Liver (tissue), 9 donors: ENCODE data around the gene ANKAR. TPM values are rescaled to one million over a fixed set of nuclear protein-coding genes. Genes with fewer than 3 reads are reported as not detected.

Source experiments
- DNase-seq: peaks from one replicate; pipeline ENCODE4 v3.0.0-alpha.2; 2017; ENCODE audit warnings: low spot score
- H3K27ac ChIP-seq, 2 donors: one replicate each; pipeline ENCODE4 v1.7.0; 2013; ENCODE audit warnings: inconsistent platforms in 2 of 2, low read length in 2 of 2, control low read depth in 1 of 2, low read depth in 1 of 2, mild to moderate bottlenecking in 1 of 2
- H3K27me3 ChIP-seq, 4 donors: one replicate each; pipeline versions ENCODE4 v1.6.1 to v1.7.0; 2013; ENCODE audit warnings: low read length in 3 of 4, inconsistent platforms in 1 of 4, mild to moderate bottlenecking in 1 of 4, moderate library complexity in 1 of 4; ENCODE audit not compliant: control insufficient read depth in 4 of 4, insufficient read depth in 4 of 4
- H3K36me3 ChIP-seq, 4 donors: one replicate each; pipeline versions ENCODE4 v1.6.1 to v1.7.0; 2013; ENCODE audit warnings: low read length in 3 of 4, mild to moderate bottlenecking in 3 of 4, low read depth in 1 of 4, moderate library complexity in 1 of 4; ENCODE audit not compliant: control insufficient read depth in 4 of 4, insufficient read depth in 3 of 4
- H3K4me1 ChIP-seq, 4 donors: one replicate each; pipeline versions ENCODE4 v1.6.1 to v1.7.0; 2013; ENCODE audit warnings: low read length in 3 of 4, mild to moderate bottlenecking in 3 of 4, moderate library complexity in 1 of 4; ENCODE audit not compliant: control insufficient read depth in 4 of 4, insufficient read depth in 4 of 4
- H3K4me3 ChIP-seq, 3 donors: one replicate each; pipeline versions ENCODE4 v1.6.1 to v1.7.0; 2013; ENCODE audit warnings: low read length in 3 of 3, control low read depth in 1 of 3, low read depth in 1 of 3, mild to moderate bottlenecking in 1 of 3
- H3K9ac ChIP-seq, 2 donors: one replicate each; pipeline ENCODE4 v1.7.0; 2013; ENCODE audit warnings: low read length in 2 of 2, mild to moderate bottlenecking in 2 of 2, moderate library complexity in 2 of 2, control low read depth in 1 of 2, low read depth in 1 of 2
- H3K9me3 ChIP-seq, 4 donors: one replicate each; pipeline versions ENCODE4 v1.6.1 to v1.7.0; 2013; ENCODE audit warnings: low read length in 3 of 4; ENCODE audit not compliant: control insufficient read depth in 4 of 4
- ATF3 ChIP-seq: IDR thresholded peaks from 2 replicates; pipeline ENCODE4 v1.6.1; 2016; ENCODE audit warnings: antibody characterized with exemption
- CTCF ChIP-seq: fragments of 150-350 bp; IDR thresholded peaks from 2 replicates; pipeline ENCODE4 v1.5.1; 2017; ENCODE audit warnings: improper control_type of control experiment, low read depth, low read length; ENCODE audit not compliant: missing input control
- EGR1 ChIP-seq, 2 donors: IDR thresholded peaks; 2 replicates each; pipeline ENCODE4 v1.6.1; 2016 to 2018; ENCODE audit warnings: antibody characterized with exemption in 2 of 2, low read depth in 2 of 2
- FOXA1 ChIP-seq: IDR thresholded peaks from 2 replicates; pipeline ENCODE4 v1.6.1; 2016; ENCODE audit warnings: antibody characterized with exemption
- FOXA2 ChIP-seq: IDR thresholded peaks from 2 replicates; pipeline ENCODE4 v1.6.1; 2016; ENCODE audit warnings: antibody characterized with exemption
- GABPA ChIP-seq, 2 donors: IDR thresholded peaks in 1 of 2; conservative IDR thresholded peaks in 1 of 2; 2 replicates each; pipeline ENCODE4 v1.6.1; 2016; ENCODE audit warnings: antibody characterized with exemption in 2 of 2, mild to moderate bottlenecking in 1 of 2, moderate library complexity in 1 of 2
- HNF4A ChIP-seq, 2 donors: conservative IDR thresholded peaks; 2 replicates each; pipeline ENCODE4 v1.6.1; 2016; ENCODE audit warnings: antibody characterized with exemption in 2 of 2, mild to moderate bottlenecking in 2 of 2
- HNF4G ChIP-seq: IDR thresholded peaks from 2 replicates; pipeline ENCODE4 v1.6.1; 2016; ENCODE audit warnings: antibody characterized with exemption
- JUND ChIP-seq, 2 donors: IDR thresholded peaks; 2 replicates each; pipeline ENCODE4 v1.6.1; 2016; ENCODE audit warnings: antibody characterized with exemption in 2 of 2
- MAX ChIP-seq: IDR thresholded peaks from 2 replicates; pipeline ENCODE4 v1.6.1; 2016; ENCODE audit warnings: antibody characterized with exemption
- NR2F2 ChIP-seq: IDR thresholded peaks from 2 replicates; pipeline ENCODE4 v1.6.1; 2016; ENCODE audit warnings: antibody characterized with exemption
- RAD21 ChIP-seq, 2 donors: IDR thresholded peaks; 2 replicates each; pipeline ENCODE4 v1.6.1; 2016; ENCODE audit warnings: antibody characterized with exemption in 2 of 2, mild to moderate bottlenecking in 2 of 2
- REST ChIP-seq: IDR thresholded peaks from 2 replicates; pipeline ENCODE4 v1.6.1; 2016; ENCODE audit warnings: antibody characterized with exemption, mild to moderate bottlenecking
- RXRA ChIP-seq, 2 donors: IDR thresholded peaks; 2 replicates each; pipeline ENCODE4 v1.6.1; 2017 to 2018; ENCODE audit warnings: antibody characterized with exemption in 2 of 2, mild to moderate bottlenecking in 1 of 2
- SP1 ChIP-seq: IDR thresholded peaks from 2 replicates; pipeline ENCODE4 v1.6.1; 2018; ENCODE audit warnings: antibody characterized with exemption, mild to moderate bottlenecking
- TAF1 ChIP-seq: conservative IDR thresholded peaks from 2 replicates; pipeline ENCODE4 v1.6.1; 2016; ENCODE audit warnings: antibody characterized with exemption, mild to moderate bottlenecking
- YY1 ChIP-seq: IDR thresholded peaks from 2 replicates; pipeline ENCODE4 v1.6.1; 2016; ENCODE audit warnings: antibody characterized with exemption, mild to moderate bottlenecking
- ZBTB33 ChIP-seq: IDR thresholded peaks from 2 replicates; pipeline ENCODE4 v1.6.1; 2016; ENCODE audit warnings: antibody characterized with exemption
- WGBS: extraction: QIAGEN DNeasy Blood & Tissue Kit; methylation state at CpG from one replicate; pipeline ENCODE4 v1.1.7; 2013; 5-methylcytosine and 5-hydroxymethylcytosine counted together
- polyA plus RNA-seq, 2 donors: library from polyadenylated mRNA; stranded (reverse) in 1 of 2; unstranded in 1 of 2; fragments of 200-250 nt in 1 of 2; fragments of >200 nt in 1 of 2; fragmentation: Nextera tagmentation in 1 of 2; extraction: Ambion mirVana in 1 of 2; gene quantifications; one replicate each; pipeline versions ENCODE4 v1.2.1 to v1.2.3, GENCODE V29; 2013 to 2015
- total RNA-seq, 2 donors: library from RNA; depleted of rRNA; stranded (reverse); fragments of >200 nt; gene quantifications; one replicate each; pipeline ENCODE4 v1.2.3, GENCODE V29; 2014
- donor health status: healthy.
- donor health status: healthy.
- donor health status: healthy.
- donor health status: healthy.
- donor health status: healthy.

ANKAR gene
- total and polyA plus RNA-seq, 4 donors: 0.46 to 8.4 (median 4.3) TPM

- no peak for TF ChIP-seq RXRA (IDR thresholded peaks at IDR 0.05)
- no peak for TF ChIP-seq FOXA1
- no peak for TF ChIP-seq SP1
- no peak for TF ChIP-seq NR2F2
- no peak for TF ChIP-seq FOXA2
- no peak for TF ChIP-seq JUND (IDR thresholded peaks at IDR 0.05)
- TF ChIP-seq RAD21 (IDR thresholded peaks at IDR 0.05): no peak
- TF ChIP-seq ATF3: no peak
- TF ChIP-seq CTCF: no peak
- no peak for TF ChIP-seq REST
- no peak for TF ChIP-seq TAF1
- TF ChIP-seq EGR1 (IDR thresholded peaks at IDR 0.05; ENCODE audit: low read depth in 2 of 2): no peak
- no peak for TF ChIP-seq ZBTB33
- no peak for TF ChIP-seq MAX
- no peak for TF ChIP-seq HNF4A (conservative IDR thresholded peaks at IDR 0.05)
- 54% methylated on average over 3 of the region's 3 CpGs for WGBS
- H3K4me1 ChIP-seq: no peaks in the 10 kb centered on the region
- DNase-seq: no peak
- H3K4me3 ChIP-seq: no peak overlapping the region
- H3K9me3 ChIP-seq: peaks cover 0 to 2% (median 0%) of the 10 kb centered on the region in 4 donors
- H3K9ac ChIP-seq: no peak overlapping the region
- H3K27me3 ChIP-seq: no peaks in the 10 kb centered on the region
- no peaks in the 10 kb centered on the region for H3K36me3 ChIP-seq
- H3K27ac ChIP-seq: no peak overlapping the region
Measured at GRCh38 chr2:189654641-189655040, 19.8 kb upstream of the ANKAR start.

- H3K4me3 ChIP-seq: no peak overlapping the region
- no peak for DNase-seq
- H3K4me1 ChIP-seq: peaks cover 2 to 12% (median 8%) of the 10 kb centered on the region in 4 donors
- no peaks in the 10 kb centered on the region for H3K36me3 ChIP-seq
- H3K27ac ChIP-seq: no peak overlapping the region
- H3K9ac ChIP-seq: no peak overlapping the region
- no peaks in the 10 kb centered on the region for H3K9me3 ChIP-seq
- TF ChIP-seq REST (no peak), ATF3 (no peak), HNF4G (no peak), FOXA2 (no peak), YY1 (no peak), MAX (no peak), RAD21 (IDR thresholded peaks at IDR 0.05) (no peak), HNF4A (conservative IDR thresholded peaks at IDR 0.05) (no peak), FOXA1 (no peak), SP1 (no peak), GABPA (IDR thresholded peaks at IDR 0.05 in 1 of 2, conservative IDR thresholded peaks at IDR 0.05 in 1 of 2) (no peak)
- 72% methylated on average over 5 of the region's 5 CpGs for WGBS
- no peaks in the 10 kb centered on the region for H3K27me3 ChIP-seq
Measured at GRCh38 chr2:189657867-189658266, 16.6 kb upstream of the ANKAR start.
